ENCODE data around the gene LCE1F.

The LCE1F gene, protein sequence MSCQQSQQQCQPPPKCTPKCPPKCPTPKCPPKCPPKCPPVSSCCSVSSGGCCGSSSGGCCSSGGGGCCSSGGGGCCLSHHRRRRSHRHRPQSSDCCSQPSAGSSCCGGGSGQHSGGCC

DNA sequence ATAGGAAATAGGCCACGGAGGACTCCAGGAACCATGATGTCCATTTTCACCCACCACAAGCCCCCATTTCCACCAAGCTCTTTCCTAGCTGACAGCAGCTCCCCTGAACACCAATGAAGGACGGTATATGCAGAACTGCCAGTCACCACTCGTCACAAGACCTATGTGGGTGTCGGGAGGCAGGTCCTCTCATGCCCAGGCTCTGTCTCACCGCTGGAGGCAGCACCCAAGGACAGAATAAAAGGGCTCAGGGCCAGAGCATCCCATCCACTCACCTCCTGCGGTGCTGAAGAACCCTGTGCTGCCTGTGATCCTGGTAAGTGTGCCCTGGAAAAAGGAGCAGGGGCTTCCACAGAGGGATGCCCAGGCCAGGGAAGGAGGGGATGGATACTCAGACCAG, at the start of gene LCE1F:
Gene LCE1F, plus strand, starts transcription at position 266 of the 400 bp plus-strand sequence. CDS start 1,232 bp downstream, outside the sequence.
- no peak for DNase-seq (ENCODE audit: low read depth, low spot score)

DNA sequence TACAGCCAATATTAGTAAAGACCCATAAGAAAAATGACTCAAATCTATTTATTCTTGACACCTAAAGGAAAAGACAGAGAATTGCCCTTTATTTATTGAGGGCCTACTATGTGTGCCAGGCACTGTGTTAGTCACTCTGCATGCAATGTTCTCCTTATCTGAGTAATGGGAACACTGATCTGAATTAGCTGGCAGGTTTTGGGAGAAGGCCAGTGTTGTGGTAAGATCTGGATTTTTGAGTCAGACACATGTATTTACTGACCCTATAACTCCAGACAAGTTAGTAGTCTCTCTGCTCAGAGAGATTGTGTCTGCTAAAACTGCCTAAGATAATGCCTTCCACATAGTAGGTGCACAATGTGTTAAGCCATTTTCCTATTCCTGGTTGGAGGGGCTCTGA, 49.7 kb upstream of the LCE1F start:
- DNase-seq (ENCODE audit: low read depth, low spot score) = no peak

DNA sequence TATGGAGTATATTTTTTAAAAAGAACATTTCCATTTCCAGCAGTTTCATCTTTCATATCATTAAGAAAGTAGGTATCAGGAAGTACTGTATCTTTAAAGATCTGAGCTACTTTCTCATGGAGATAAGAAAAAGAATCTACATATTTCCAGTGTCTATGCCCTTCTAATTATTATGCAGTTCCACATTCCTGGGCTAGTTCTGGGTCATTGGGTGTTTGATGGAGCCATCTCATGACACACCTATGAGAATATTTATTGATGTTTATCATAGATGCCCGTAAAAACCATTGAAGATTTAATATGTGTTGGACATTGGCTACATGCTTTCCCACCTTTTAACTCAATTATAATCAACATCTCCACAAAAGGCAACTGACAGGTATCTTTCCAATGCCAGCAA, 46.0 kb upstream of the LCE1F start:
- no peak for DNase-seq (ENCODE audit: low read depth, low spot score)

DNA sequence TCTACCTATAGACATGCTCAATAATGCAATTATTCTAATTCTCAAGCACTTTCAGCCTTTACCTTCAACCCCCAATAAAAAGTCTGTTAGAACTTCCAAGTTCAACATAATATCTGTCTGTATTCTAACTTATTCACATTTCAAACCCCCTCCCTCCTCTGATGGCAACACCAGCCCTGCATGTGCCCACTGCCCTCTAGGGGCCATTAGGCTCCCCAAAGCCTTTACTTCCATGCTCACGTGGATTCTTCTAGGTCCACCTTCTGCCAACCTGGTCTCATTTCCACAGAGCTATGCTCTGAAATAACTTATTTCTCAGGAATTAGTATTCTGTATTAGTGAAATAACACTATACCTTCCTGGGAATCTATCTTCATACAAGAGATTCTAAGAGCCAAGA, 39.3 kb upstream of the LCE1F start:
- DNase-seq (ENCODE audit: low read depth, low spot score) = no peak

DNA sequence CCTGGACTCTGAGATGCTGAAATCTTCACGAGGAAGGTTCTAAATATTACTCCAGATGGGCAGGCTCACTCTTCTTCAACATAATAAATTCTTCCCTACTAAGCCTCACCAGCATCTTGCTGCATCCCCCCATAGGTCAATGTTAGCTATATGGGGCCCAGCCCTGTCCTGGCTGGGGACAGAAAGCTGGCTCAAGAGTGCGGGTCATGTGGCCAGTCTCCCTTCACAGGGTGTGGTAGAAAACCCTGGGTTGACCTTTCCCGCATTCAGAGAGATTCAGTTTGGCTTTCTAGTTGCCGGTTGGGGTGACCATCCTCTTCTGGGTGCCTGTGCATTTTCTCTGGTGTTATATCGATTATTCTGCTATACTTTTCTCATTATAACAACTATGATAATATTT, 36.9 kb upstream of the LCE1F start:
- DNase-seq (ENCODE audit: low read depth, low spot score) = no peak

DNA sequence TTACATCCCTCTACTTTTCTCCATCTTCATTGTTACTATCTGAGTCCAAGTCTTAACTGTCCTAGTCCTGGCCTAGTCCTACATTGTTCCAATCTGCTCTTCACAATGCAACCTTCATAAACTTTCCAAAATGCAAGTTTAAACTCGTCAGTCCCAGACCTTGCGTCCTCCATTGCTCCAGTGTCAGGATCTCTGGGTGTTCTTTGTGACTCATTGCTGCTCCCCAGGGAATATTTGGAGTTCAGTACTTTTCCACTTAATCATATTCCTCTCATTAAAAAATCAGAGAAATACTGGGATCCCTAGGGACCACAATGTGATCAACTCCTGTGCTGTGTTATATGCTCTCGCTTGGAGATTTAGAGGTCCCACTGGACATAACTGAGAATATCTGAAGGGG, 35.1 kb upstream of the LCE1F start:
- no peak for DNase-seq (ENCODE audit: low read depth, low spot score)

DNA sequence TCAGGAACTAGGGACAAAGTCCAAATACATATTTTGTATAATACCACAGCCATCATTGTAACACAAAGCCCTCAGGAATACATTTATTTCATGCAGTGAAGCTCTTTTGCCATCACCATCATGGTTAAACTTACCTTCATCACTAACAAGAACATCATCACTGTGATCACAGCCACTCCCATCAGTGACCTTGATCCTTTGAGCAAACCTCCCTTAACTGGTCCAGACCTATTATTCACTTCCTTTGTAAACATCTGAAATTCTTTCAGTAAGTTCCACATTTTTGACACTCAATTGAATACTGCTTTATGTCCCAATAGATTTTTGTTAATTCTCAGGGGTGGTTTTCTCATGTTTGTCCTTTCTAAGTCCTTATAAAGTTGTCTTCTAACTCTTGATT, 33.3 kb upstream of the LCE1F start:
- DNase-seq (ENCODE audit: low read depth, low spot score) = no peak

DNA sequence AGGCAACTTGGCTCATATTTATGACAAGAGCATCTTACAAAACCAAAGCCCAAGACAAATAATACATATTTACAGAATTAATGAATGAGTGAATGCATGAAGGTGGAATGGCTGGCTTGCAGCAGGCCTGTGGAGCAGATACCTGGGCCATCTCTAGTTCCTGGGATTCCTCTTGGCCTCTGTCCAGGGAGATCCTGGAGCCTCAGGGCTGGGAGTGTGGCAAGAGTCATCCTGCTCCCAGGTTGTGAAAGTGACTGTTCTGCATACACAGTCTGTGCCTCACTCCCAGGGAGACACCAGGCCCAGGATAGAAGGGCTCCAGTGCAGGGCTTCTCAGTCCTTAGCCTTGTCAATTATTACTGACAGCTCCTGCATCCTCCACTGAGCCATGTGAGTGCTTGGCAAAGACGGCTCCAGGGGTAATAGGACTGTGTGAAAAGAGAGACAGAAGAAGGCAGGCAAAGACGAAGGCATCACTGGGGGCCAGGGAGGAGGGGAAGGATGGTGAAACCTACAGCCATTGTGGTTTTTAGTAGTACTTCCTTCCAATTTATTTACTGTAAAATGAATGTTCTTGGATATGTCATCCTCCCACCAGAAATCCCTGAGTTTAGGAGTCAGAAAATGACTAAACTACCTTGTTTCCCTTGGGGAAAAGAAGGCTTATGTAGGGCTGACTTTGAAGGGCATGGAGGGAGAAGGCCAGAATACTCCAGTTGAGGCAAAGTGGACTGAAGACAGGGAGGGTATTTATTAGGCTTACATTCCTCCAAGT, 31.4 kb upstream of the LCE1F start:
- DNase-seq (ENCODE audit: low read depth, low spot score) = no peak

DNA sequence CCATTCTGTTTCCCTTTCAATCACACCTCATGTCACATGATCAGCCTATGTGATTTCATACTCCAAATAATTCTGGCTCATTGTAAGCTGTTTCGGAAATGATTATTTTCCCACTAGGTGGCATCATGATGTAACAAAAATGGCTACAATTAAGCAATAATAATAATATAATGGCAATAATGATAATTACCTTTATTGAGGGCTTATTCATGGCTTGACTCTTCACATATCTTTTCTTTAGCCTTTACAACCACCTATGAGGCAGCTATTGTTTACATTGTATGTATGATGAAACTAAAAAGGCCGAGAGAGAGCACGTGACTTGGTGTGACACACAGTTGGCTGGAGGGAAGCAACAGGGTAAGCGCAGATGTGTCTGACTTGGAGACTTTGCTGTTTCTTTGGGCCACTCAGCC, 29.6 kb upstream of the LCE1F start:
- DNase-seq (ENCODE audit: low read depth, low spot score) = no peak

DNA sequence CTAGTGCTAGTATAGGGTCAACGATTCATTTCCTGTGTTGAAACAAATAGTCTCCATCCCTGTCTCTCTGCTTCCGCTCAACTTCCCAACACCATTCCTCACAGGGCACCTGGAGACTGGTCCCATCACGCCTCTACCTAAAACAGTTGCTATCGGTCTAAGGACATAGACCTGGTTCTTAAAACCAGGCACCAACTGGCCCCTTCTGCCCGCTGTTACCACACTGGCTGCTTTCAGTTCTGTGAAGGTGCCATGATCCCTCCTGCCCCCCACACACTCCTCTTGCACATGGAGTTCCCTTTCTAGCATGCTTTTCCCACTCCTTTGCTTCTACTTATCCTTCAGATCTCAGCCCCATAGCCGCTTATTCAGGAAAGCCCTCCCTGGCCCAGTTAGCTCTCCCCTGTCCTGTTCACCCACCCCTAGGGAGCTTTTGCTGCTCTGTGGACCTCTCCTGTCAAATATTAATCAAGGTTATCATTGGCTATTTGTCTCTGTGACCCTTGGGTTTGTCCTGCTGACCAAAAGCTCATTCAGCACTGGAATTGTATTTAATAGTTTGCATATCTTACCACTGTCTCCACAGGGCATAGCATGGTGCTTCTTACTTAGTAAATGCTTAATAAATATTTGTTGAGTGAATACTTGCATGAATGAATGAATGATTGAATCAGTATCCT, 29.0 kb upstream of the LCE1F start:
- DNase-seq (ENCODE audit: low read depth, low spot score) = no peak

DNA sequence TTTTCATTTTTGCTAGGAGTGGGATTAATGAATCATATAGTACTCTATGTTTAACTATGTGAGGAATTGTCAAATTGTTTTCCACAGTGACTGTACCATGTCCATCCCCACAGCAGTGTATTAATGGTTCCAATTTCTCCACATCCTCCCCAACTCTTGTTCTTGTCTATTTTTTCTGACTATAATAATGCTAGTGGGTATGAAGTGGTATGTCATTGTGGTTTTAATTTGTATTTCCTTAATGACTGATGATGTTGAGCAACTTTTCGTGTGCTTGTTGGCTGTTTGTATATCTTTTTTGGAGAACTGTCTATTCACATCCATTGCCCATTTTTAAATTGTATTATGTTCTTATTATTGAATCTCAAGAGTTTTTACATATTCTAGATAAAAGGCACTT, 27.1 kb upstream of the LCE1F start:
- no peak for DNase-seq (ENCODE audit: low read depth, low spot score)

DNA sequence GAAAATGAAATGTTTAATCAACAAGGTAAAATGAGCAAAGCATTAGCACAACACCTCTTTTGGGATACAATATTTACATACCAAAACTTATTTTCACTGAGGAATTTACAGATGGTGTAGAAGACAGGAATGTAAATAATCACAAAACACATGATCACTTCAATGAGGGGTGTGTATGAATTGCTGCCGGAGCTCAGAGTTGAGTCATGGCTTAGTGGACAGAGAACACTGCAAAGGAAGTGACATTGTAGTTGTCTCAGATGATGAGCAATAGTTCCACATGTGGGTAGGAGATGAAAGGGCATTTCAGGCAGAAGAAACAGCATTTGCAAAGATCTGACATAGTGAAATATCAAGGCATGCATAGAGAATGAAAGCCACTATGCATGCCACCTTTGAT, 22.7 kb upstream of the LCE1F start:
- no peak for DNase-seq (ENCODE audit: low read depth, low spot score)

DNA sequence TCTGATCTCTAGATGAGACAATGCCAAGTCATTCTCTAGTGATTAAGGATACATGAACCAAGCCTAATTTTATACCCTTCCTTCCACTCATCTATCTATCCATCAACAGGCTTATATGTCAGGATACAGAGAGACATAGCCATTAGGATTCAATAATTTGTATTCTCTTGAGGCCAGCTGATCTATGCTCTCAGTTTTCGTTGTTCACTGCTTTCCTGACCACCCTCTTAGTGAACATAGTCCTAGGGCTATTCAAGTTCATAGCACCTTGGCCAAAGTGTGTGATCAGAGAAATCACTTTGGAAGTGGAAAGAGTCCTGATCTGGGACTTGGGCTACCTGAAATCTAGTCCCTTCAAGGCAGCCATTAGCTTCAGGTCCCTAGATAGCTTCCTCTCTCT, 21.4 kb upstream of the LCE1F start:
- DNase-seq (ENCODE audit: low read depth, low spot score) = no peak

DNA sequence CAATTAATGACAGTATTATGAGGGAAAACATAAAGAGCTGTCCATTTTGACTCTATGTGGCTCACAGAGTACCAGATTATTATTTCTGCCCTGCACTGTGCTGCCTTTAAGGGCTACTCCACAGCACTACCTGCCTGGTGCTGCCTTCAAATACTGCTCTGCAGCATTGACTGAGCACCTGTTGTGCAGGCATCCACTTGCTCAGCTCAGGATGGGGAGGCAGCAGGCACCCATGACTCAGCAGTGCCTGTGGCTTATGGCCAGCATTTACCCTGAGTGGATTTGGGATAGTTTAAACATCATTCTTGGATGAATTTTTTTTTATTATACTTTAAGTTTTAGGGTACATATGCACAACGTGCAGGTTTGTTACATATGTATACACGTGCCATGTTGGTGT, 18.1 kb upstream of the LCE1F start:
- no peak for DNase-seq (ENCODE audit: low read depth, low spot score)

DNA sequence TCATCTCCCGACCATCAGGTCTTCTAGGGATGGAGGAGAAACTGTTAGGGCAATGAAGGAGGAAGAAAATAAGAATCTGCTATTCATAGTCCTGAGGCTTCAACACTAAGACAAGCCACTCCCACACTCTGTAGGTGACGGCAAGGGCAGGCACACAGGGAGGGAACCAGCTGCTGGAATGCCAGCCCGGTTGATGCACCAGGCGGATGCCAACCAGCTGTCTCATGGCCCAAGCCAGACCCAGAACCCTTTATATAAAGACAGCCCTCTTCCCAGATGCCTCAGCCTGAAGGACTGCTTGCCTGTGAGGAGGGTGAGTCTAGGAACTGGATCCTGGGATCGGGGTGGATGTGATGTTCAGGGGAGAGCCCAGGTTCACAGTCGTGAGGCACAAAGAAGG, 17.2 kb upstream of the LCE1F start, which contains the start of gene KPRP:
Gene KPRP, plus strand, starts transcription at position 279 of the 400 bp plus-strand sequence. CDS start 1,564 bp downstream, outside the sequence.
- DNase-seq (ENCODE audit: low read depth, low spot score) = no peak

DNA sequence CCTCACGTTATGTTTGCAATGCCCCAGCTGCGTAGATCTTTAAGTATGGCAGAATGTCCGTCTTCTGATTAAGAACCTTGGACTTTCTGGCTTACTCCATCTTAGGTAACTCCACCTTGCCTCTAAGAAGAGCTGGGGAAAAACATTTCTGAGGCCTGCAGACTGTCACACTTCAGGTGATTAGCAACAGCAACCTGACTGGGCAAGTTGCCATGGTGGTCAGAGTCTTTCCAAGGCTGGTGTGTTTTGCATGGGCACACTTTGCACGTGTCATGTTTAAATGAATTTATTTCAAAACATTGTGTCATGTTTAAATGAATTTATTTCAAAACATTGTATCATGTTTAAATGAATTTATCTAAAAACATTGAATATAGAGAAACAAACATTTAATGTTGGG, 16.3 kb upstream of the LCE1F start:
- no peak for DNase-seq (ENCODE audit: low read depth, low spot score)

DNA sequence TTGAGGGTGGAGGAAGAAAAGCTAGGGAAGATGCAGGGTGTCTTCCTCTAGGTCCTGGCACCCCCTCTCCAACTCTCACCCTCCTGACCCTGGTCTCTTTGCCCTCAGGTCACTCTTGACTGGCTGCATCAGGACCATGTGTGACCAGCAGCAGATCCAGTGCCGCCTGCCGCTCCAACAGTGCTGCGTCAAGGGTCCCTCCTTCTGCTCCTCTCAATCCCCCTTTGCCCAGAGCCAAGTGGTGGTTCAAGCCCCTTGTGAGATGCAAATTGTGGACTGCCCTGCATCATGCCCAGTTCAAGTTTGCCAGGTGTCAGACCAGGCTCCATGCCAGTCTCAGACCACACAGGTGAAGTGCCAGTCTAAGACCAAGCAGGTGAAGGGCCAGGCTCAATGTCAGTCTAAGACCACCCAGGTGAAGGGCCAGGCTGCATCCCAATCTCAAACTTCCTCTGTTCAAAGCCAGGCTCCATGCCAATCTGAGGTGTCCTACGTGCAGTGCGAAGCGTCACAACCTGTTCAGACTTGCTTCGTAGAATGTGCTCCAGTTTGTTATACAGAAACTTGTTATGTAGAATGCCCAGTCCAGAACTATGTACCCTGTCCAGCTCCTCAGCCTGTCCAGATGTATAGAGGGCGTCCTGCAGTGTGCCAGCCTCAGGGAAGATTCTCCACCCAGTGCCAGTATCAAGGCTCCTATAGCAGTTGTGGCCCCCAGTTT, 15.3 kb upstream of the LCE1F start:
- no peak for DNase-seq (ENCODE audit: low read depth, low spot score)

DNA sequence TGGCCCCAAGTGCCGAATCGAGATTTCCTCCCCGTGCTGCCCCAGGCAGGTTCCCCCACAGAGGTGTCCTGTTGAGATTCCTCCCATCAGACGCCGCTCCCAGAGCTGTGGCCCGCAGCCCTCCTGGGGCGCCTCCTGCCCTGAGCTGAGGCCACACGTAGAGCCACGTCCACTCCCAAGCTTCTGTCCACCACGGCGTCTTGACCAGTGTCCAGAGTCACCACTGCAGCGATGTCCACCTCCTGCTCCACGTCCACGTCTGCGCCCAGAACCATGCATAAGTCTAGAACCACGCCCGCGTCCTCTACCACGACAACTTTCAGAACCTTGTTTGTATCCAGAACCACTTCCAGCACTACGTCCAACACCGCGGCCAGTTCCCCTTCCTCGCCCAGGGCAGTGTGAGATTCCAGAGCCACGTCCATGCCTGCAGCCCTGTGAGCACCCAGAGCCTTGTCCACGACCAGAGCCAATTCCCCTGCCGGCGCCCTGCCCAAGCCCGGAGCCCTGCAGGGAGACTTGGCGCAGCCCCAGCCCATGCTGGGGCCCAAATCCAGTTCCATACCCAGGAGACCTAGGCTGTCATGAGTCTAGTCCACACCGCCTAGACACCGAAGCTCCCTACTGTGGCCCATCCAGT, 14.3 kb upstream of the LCE1F start:
- no peak for DNase-seq (ENCODE audit: low read depth, low spot score)

DNA sequence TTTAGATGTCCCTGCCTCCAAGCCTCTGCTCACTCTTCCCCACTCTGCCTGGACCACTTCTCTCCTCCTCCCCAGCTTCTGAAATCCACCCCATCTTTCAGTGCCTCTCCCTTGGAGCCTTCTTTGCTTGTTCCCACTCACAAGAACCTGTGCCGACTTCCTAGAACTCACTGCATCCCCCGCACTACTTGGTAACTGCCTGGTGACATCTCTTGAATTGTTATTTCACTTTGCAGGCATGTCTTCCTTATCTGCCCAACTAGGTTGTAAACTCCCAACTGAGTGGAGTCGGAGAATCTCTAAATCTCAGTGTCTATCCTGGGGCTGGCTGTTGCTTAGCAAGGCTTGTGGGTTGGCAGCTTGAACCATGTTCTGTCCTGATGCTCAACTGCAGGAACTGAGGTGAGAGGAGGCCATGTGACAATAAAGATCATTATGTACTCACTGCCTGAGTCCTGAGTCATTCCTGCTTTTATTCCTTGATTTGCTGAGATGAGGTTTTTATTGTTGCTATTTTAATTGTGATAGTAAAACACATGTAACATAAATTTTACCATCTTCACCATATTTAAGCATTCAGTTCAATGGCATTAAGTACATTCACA, 13.2 kb upstream of the LCE1F start:
- no peak for DNase-seq (ENCODE audit: low read depth, low spot score)

DNA sequence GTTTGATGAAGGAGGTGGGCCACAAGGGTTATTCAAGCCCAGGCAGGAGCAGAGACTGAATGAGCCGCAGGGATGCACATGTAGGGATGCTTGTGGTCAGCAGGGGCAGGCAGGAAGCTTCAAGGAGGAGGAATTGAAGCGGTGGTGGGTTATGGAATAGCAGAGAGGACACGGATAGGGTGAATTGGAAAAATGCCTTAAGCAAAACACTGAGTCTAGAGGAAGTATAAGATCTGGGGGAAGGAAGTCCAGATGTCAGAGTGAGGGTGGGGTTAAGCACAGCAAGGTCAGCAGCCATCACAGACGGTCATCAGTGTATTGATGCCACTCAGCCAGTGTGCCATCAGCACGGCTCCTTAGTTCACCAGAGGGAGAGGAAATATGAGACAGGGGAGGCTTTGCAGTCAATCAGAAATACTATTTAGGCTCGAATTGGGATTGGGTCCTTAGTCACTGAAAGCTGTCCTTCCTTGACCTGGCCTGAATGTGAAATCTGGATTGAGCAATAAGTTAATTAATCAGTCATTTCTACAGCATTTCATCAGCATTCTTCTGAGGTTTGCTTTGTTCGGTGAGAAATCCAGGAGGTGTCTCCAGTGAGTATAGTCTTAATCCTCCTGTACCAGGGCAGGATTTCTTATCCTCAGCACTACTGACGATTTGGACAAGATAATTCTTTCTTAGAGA, 6.0 kb upstream of the LCE1F start:
- DNase-seq (ENCODE audit: low read depth, low spot score) = no peak

DNA sequence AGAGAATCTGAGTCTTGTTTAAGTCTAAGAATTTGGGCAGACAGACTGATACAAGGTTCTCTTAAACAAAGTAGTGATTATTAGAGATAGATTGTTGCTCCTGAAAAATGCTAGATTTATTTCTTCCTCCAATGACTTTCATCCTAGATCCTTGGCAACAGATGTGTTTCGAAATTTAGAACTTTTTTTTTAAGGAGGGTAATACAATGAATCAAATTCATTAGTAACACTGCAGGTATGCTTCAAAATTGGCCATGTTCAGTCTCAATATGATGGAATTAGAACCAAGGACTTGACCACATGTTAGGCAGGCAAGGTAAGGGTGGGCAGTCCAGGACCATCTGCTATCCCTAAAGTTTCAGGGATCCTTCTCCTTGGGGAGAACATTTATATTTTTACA, 4.5 kb upstream of the LCE1F start:
- DNase-seq (ENCODE audit: low read depth, low spot score) = no peak

All from iPS DF 19.7 (cell line).